Suppressor macrophage treated with lipopolysaccharide for 1 hour (primary cell): ENCODE data around the gene HRNR.

Experiments used
- DNase-seq, 3 donors: peaks; one replicate each; pipeline ENCODE4 v3.0.0-alpha.2; 2020 to 2022

Gene HRNR

GRCh38 chr1:152188673-152189591 is 35.1 kb downstream of the HRNR start:
- DNase-seq, result peak; percentile 73 to 91 (median 77)

- no peak for DNase-seq
These were observed 37.3 kb downstream of the HRNR start for GRCh38 chr1:152186556-152187285.

- DNase-seq, result peak; percentile 63 to 78 (median 75)
These were observed 38.2 kb downstream of the HRNR start for GRCh38 chr1:152185544-152186391.

GRCh38 chr1:152182944-152183361 is 41.0 kb downstream of the HRNR start:
- peak; percentile 42 to 51 (median 48) for DNase-seq

- peak; percentile 53 to 71 (median 63) for DNase-seq
These were observed 41.6 kb downstream of the HRNR start for GRCh38 chr1:152182431-152182830.

GRCh38 chr1:152179566-152179965 is 44.4 kb downstream of the HRNR start:
- no peak for DNase-seq

- peak; percentile 43 to 69 (median 65) for DNase-seq
These were observed 53.6 kb downstream of the HRNR start for GRCh38 chr1:152170287-152170905.

- peak in 2 of 3 donors; percentile 38 to 48 for DNase-seq
These were observed 54.5 kb downstream of the HRNR start for GRCh38 chr1:152169366-152170025.

- no peak for DNase-seq
These were observed 55.5 kb downstream of the HRNR start for GRCh38 chr1:152168535-152168868.

GRCh38 chr1:152167835-152168534 is 56.0 kb downstream of the HRNR start:
- no peak for DNase-seq

GRCh38 chr1:152166966-152167365 is 57.0 kb downstream of the HRNR start:
- no peak for DNase-seq

- peak; percentile 39 to 63 (median 54) for DNase-seq
These were observed 58.5 kb downstream of the HRNR start for GRCh38 chr1:152165286-152166077.

- DNase-seq, result no peak
These were observed 59.4 kb downstream of the HRNR start for GRCh38 chr1:152164517-152165136.

- DNase-seq, result peak; percentile 67 to 83 (median 80)
These were observed 61.1 kb downstream of the HRNR start for GRCh38 chr1:152162792-152163463.
